PFSK-1 (cell line): Measurements from ENCODE around the gene MRPL27.

Source experiments
- FOXP2 ChIP-seq: optimal IDR thresholded peaks from 2 replicates; pipeline ENCODE3; 2011; ENCODE audit warnings: borderline replicate concordance, control low read depth, inconsistent platforms; ENCODE audit not compliant: insufficient read depth; ENCODE audit errors: extremely low read length, extremely low read depth
- POLR2AphosphoS5 ChIP-seq: IDR thresholded peaks from 2 replicates; pipeline ENCODE4 v1.6.1; 2012; ENCODE audit warnings: low read depth, mild to moderate bottlenecking, control low read depth, low read length, moderate library complexity
- REST ChIP-seq, 2 experiments: IDR thresholded peaks; 2 replicates each; pipeline versions ENCODE4 v1.6.1 to v1.8.0; 2011 to 2012; ENCODE audit warnings: low read depth in 2 of 2, low read length in 2 of 2, control low read depth in 1 of 2, inconsistent platforms in 1 of 2, mild to moderate bottlenecking in 1 of 2, moderate library complexity in 1 of 2; ENCODE audit not compliant: insufficient read depth in 1 of 2

- no peak for TF ChIP-seq REST (IDR thresholded peaks at IDR 0.05; ENCODE audit: insufficient read depth in 1 of 2, low read depth in 2 of 2, low read length in 2 of 2)
- TF ChIP-seq POLR2AphosphoS5: no peak
- no peak for TF ChIP-seq FOXP2
Measured at GRCh38 chr17:50355701-50356341, 17.2 kb downstream of the MRPL27 start.
